ENCODE data around the gene FAM107B.

GRCh38 chr10:14654821-14655382 lies 119.8 kb downstream of the FAM107B start:
- TF ChIP-seq CTCF (IDR thresholded peaks at IDR 0.05 in 2 of 3, conservative IDR thresholded peaks at IDR 0.05 in 1 of 3; ENCODE audit: control insufficient read depth in 2 of 3, extremely low read depth in 1 of 3, insufficient read depth in 1 of 3, low read depth in 3 of 3, low read length in 3 of 3) (no peak), CBX5 (IDR thresholded peaks at IDR 0.05; ENCODE audit: low read depth) (no peak), ZNF274 (IDR thresholded peaks at IDR 0.05; ENCODE audit: insufficient read depth, insufficient read length) (no peak), ESRRA (IDR thresholded peaks at IDR 0.05; ENCODE audit: low read length) (no peak), POLR2AphosphoS5 (IDR thresholded peaks at IDR 0.05; ENCODE audit: low read length) (no peak), FOXK2 (IDR thresholded peaks at IDR 0.05) (no peak), ZZZ3 (IDR thresholded peaks at IDR 0.05; ENCODE audit: control insufficient read depth, insufficient read length, low read depth) (no peak), NFYB (IDR thresholded peaks at IDR 0.05; ENCODE audit: insufficient read depth, low read depth, low read length) (no peak), SP1 (IDR thresholded peaks at IDR 0.05; ENCODE audit: low read depth, low read length) (no peak), JUNB (IDR thresholded peaks at IDR 0.05) (no peak), IRF3 (IDR thresholded peaks at IDR 0.05) (no peak), MXI1 (IDR thresholded peaks at IDR 0.05; ENCODE audit: low read depth, low read length) (no peak), POLR2A (IDR thresholded peaks at IDR 0.05; ENCODE audit: low read depth, low read length) (no peak), NRF1 (conservative IDR thresholded peaks at IDR 0.05; ENCODE audit: low read depth, low read length) (no peak)

All from GM12878 (cell line).